Measurements from ENCODE around the gene PRKACB.

GRCh38 chr1:84242641-84243040, 98.6 kb downstream of the PRKACB start:
- TF ChIP-seq EGR1 (IDR thresholded peaks at IDR 0.05) (no peak), CEBPB (IDR thresholded peaks at IDR 0.05) (no peak), TEAD4 (IDR thresholded peaks at IDR 0.05) (no peak), RAD21 (IDR thresholded peaks at IDR 0.05; ENCODE audit: low read depth) (no peak), YY1 (IDR thresholded peaks at IDR 0.05; ENCODE audit: low read depth) (no peak), MAX (IDR thresholded peaks at IDR 0.05) (no peak), EP300 (IDR thresholded peaks at IDR 0.05; ENCODE audit: borderline replicate concordance) (no peak), TAF1 (IDR thresholded peaks at IDR 0.05; ENCODE audit: low read depth) (no peak), ZBTB7A (IDR thresholded peaks at IDR 0.05; ENCODE audit: low read depth) (no peak), REST (IDR thresholded peaks at IDR 0.05; ENCODE audit: low read depth) (no peak), NFIC (IDR thresholded peaks at IDR 0.05) (no peak)

Measured in Ishikawa (cell line).